Central memory CD4-positive, alpha-beta T cell (primary cell): ENCODE measurements around the gene RILPL2.
A peak's percentile ranks its signal among the peaks of the same experiment; 100 is the strongest.
"Not testable (repeated sequence)": the region's sequence is repeated elsewhere in the genome, so short reads cannot be mapped to it uniquely, and the experiment has no call there.

Experiments
- DNase-seq: peaks from one replicate; pipeline ENCODE4 v3.0.0; 2022

RILPL2 gene

GRCh38 chr12:123401753-123402683 lies 34.5 kb downstream of the RILPL2 start:
- no peak for DNase-seq

- DNase-seq: no peak
Observed at GRCh38 chr12:123399255-123399617, 37.2 kb downstream of the RILPL2 start.

GRCh38 chr12:123398550-123399254 lies 37.8 kb downstream of the RILPL2 start:
- DNase-seq: no peak

DNA sequence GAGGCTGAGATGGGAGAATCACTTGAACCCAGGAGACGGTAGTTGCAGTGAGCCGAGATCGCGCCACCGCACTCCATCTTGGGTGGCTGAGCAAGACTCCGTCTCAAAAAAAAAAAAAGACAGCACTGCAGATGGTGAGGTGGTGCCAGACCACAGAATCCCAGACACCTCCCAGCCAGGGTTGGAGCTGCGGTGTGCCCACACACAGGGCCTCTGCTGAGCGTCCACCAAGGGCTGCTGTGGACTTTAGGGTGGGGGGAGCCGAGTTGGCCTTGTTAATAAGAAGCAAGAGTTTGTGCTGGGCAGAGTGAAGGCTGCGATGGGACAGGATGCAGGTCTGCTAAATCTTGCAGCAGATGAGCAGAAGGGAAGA lies 38.3 kb downstream of the RILPL2 start:
- no peak for DNase-seq

GRCh38 chr12:123397400-123397799 lies 39.1 kb downstream of the RILPL2 start:
- DNase-seq: no peak

- DNase-seq: no peak
Observed at GRCh38 chr12:123396954-123397353, 39.5 kb downstream of the RILPL2 start.

GRCh38 chr12:123396543-123396942 lies 39.9 kb downstream of the RILPL2 start:
- DNase-seq: no peak

- no peak for DNase-seq
Observed at GRCh38 chr12:123395236-123395635, 41.2 kb downstream of the RILPL2 start.

GRCh38 chr12:123393747-123394146 lies 42.7 kb downstream of the RILPL2 start:
- DNase-seq: no peak

DNA sequence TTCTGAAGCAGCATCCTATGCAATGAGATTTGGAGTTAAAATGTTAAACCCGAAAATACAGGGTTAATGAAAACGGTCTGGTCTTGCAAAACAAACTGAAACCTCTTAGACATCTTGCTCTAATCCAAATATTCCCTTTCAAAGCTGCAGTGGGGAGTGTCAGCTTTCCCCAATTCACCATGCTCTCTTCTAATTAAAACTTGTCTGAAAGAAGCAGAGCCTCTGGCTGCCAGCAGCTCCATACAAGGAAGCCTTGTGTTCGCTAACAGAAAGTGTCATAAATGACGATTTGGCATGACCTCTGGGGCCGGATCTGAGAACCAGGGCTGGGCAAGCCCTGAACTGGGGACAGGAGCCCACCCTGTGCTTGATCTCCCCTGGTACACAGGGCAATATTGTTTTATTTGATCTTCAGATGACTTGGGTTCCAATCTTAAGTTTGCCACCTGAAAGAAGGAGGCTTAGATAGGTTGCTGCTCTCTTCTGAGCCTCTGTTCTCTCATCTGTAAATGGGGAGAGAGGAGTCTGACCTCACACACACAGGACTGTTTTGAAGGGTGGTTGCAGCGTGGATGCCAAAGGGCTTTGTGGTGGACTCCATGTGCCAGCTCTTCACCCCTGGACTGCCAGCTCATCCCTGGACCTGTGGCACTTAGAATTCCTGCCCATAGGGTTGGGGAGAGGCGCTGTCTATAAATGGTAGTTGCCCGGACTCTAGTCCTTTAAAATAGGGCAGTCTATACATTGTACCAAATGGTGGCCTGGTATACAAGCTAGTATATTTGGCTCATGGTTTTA lies 44.7 kb downstream of the RILPL2 start:
- no peak for DNase-seq

DNA sequence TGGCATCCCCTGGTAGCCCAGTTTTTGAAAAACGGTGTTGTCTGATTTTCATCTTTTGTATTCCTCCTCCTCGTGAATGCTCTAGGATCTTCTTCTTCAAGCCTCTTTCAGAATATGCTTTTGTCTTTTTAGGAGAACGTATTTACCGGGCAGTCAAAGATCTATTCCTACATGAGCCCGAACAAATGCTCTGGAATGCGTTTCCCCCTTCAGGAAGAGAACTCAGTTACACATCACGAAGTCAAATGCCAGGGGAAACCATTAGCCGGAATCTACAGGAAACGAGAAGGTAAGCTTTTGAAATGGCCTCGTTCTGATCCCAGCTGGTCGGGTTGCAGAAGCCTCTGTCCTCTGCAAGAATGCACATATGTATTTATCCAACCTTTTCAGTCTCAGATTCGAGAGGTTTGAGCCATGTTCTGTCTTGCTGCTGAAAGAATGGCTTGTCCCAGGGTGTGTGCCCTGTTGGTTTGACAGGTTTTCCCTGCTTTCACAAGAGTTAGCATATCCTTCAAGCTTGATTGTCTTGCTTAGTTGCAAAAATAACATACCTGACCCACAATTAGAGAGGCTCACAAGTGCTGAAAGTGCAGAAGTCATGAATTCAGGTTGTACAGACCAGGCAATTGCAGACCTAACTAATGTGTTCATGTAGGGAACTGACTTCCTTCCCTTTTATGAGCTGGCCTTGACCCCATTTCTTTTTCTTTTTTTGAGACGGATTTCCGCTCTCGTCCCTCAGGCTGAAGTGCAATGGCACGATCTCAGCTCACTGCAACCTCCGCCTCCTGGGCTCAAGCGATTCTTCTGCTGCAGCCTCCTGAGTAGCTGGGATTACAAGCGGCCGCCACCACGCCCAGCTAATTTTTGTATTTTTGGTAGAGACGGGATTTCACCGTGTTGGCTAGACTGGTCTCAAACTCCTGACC lies 45.7 kb downstream of the RILPL2 start:
- DNase-seq: peak; percentile 27

GRCh38 chr12:123389560-123390351 lies 46.7 kb downstream of the RILPL2 start:
- DNase-seq: no peak

- DNase-seq: no peak
Observed at GRCh38 chr12:123388951-123389559, 47.4 kb downstream of the RILPL2 start.

DNA sequence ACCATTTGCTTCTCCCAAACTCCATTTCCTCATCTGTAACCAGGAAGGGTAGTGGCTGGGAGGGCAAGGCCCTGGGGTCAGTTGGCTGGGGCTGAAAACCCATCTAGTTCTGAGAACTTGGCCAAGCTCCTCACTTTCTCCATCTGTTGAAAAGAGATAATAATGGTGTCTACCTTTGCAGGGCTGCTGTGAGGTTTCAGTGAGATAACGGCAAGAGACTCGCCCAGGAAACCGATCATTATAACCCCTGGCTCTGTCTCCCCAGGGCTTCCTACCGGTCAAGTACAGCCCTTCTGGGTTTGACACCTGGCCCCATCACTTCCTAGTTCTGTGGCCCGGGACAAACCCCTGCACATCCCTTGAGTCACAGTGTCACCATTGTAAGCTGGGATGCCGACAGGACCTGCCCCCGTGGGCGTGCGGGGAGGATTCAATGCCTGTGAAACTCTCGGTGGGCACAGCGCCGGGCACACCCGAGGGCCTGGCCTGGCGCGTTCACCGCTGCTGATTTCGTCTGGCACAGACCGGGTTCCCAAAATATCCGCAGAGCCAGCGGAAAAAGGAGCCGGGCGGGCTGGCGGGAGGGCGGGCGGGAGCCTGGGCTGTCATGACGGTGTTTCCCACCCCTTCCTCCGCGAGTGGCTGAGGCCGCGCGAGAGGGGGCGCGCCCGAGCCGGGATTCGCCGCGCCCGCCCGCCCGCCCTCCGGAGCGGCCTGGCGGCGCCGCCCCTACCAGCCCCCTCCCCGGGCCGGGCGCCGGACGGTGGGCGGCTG lies 48.1 kb downstream of the RILPL2 start:
- peak; percentile 77 for DNase-seq

DNA sequence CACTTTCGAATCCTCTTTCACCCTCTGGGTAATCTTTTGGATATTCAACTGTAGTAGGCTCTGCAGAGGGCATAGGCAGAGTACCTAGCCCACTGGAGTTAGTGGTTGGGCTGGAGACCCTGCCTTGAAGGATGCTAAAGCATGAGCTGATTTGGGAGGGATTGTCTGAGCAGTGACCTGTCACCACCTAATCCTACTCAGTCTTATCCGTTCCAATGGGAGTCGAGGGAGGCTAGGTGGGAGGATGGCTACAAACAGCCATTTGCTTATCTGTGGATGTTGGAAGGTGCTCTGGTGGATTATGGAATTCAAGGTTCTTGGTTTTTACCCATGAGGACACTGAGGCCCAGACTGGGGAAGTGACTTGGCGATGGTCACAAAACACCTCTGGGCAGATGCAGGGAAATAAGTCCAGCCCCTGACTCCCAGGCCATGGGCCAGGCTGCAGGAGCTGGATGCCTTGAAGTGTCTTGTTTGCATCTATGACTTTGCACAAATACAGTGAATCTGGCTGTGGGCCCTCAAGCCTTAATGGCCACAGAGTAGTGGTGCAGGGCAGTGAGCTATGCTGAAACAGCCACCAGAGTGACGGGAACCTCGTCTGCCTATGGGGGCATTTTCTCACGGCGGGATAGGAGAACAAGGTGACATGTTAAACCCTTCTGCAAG lies 48.8 kb downstream of the RILPL2 start:
- no peak for DNase-seq

DNA sequence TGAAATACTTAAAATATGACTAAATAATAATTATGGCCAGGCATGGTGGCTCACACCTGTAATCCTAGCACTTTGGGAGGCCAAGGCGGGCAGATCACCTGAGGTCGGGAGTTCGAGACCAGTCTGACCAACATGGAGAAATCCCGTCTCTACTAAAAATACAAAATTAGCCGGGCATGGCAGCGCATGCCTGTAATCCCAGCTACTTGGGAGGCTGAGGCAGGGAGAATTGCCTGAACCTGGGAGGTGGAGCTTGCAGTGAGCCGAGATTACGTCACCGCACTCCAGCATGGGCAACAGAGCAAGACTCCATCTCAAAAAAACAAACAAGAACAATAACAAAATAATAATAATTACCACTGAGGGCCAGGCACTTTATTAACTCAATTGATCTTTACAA lies 50.9 kb downstream of the RILPL2 start:
- DNase-seq: not testable (repeated sequence)

DNA sequence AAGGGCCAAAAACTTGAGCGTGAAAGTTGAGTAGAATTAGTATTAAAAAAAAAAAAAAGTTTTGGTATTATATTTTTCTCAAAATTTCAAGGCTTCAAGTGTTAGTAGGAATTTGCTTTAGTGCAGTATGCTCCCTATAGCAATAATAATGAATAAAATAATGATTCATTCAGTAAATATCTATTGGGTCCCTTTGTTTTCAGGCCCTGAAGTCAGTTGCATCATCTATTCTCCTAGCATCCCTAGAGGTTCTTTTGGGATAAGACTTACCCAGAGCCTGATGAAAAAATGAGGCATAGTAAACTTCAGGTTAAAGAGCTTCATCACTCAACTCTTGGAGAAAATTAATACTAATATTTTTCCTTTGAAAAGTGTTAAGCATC lies 51.5 kb downstream of the RILPL2 start:
- DNase-seq: no peak

GRCh38 chr12:123384318-123384993 lies 52.0 kb downstream of the RILPL2 start:
- no peak for DNase-seq

DNA sequence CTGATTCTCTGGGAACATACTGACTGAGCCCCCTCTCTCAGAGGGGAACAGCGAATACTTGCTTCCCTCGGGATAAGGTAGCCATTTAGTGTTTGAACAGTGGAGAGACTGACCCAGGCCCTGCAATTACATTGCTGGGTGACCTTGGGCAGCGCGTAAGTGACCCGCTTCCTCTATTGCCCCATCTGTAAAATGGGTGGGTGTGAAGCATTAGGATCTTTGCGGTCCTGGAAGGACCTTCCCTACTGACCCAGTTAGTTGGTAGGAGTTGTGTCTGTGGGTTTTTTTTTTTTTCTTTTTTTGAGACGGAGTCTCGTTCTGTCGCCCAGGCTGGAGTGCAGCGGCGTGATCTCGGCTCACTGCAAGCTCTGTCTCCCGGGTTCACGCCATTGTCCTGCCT lies 53.8 kb downstream of the RILPL2 start:
- no peak for DNase-seq
